Stimulated activated CD4-positive, alpha-beta T cell treated with anti-CD3 and anti-CD28 coated beads, Interleukin-4, amount 100 ng/mL, for 48 hours (primary cell): ENCODE results near the gene GARIN5B.

Experiments used
- DNase-seq, 2 donors: peaks; one replicate each; pipeline ENCODE4 v3.0.0-alpha.2; 2020; ENCODE audit warnings: low read depth in 2 of 2

Gene GARIN5B

GRCh38 chr19:55389386-55390317, 26.6 kb upstream of the GARIN5B start:
- no peak for DNase-seq

- DNase-seq: no peak
Observed at GRCh38 chr19:55387736-55388497, 24.9 kb upstream of the GARIN5B start.

- peak in 1 of 2 donors; percentile 38 for DNase-seq
Observed at GRCh38 chr19:55386493-55386971, 23.5 kb upstream of the GARIN5B start.

- DNase-seq: peak; percentile 95 to 98
Observed at GRCh38 chr19:55385724-55386492, 22.8 kb upstream of the GARIN5B start, which contains the start of gene RPL28. Gene RPL28, plus strand, starts transcription at chr19:55385932. Its CDS starts 426 bp downstream, at chr19:55386358.

GRCh38 chr19:55384920-55385723, 22.1 kb upstream of the GARIN5B start:
- peak; percentile 95 to 96 for DNase-seq

- peak in 1 of 2 donors; percentile 32 for DNase-seq
Observed at GRCh38 chr19:55384131-55384919, 21.3 kb upstream of the GARIN5B start, which contains the start of gene TMEM238. Gene TMEM238, minus strand, starts transcription at chr19:55384292. Its CDS starts 33 bp downstream, at chr19:55384259.

- DNase-seq: peak in 1 of 2 donors; percentile 48
Observed at GRCh38 chr19:55383279-55384130, 20.4 kb upstream of the GARIN5B start.

- no peak for DNase-seq
Observed at GRCh38 chr19:55382522-55383054, 19.5 kb upstream of the GARIN5B start.

GRCh38 chr19:55382013-55382412, 19.0 kb upstream of the GARIN5B start:
- DNase-seq: no peak

- no peak for DNase-seq
Observed at GRCh38 chr19:55379174-55379573, 16.1 kb upstream of the GARIN5B start.

GRCh38 chr19:55377356-55378131, 14.5 kb upstream of the GARIN5B start:
- DNase-seq: no peak

GRCh38 chr19:55376241-55376933, 13.3 kb upstream of the GARIN5B start, which contains the start of gene TMEM190:
Gene TMEM190, plus strand, starts transcription at chr19:55376826. Its CDS starts 28 bp downstream, at chr19:55376854.
- DNase-seq: no peak

GRCh38 chr19:55373993-55374757, 11.1 kb upstream of the GARIN5B start:
- no peak for DNase-seq

GRCh38 chr19:55373306-55373992, 10.4 kb upstream of the GARIN5B start:
- no peak for DNase-seq

- DNase-seq: no peak
Observed at GRCh38 chr19:55372316-55373081, 9.4 kb upstream of the GARIN5B start.
